HG03520 (cell line): ENCODE results near the gene ACER2.
"Not testable (repeated sequence)": the region's sequence is repeated elsewhere in the genome, so short reads cannot be mapped to it uniquely, and the experiment has no call there.

Source experiments
- ATAC-seq: cut with Tn5 transposase; IDR thresholded peaks from one replicate; pipeline ENCODE4 v1.9.1; 2021; ENCODE audit warnings: mild to moderate bottlenecking, moderate library complexity; ENCODE audit not compliant: unreplicated experiment

Gene ACER2

GRCh38 chr9:19408316-19408692, 505 bp upstream of the ACER2 start:
- ATAC-seq: peak; percentile 1

DNA sequence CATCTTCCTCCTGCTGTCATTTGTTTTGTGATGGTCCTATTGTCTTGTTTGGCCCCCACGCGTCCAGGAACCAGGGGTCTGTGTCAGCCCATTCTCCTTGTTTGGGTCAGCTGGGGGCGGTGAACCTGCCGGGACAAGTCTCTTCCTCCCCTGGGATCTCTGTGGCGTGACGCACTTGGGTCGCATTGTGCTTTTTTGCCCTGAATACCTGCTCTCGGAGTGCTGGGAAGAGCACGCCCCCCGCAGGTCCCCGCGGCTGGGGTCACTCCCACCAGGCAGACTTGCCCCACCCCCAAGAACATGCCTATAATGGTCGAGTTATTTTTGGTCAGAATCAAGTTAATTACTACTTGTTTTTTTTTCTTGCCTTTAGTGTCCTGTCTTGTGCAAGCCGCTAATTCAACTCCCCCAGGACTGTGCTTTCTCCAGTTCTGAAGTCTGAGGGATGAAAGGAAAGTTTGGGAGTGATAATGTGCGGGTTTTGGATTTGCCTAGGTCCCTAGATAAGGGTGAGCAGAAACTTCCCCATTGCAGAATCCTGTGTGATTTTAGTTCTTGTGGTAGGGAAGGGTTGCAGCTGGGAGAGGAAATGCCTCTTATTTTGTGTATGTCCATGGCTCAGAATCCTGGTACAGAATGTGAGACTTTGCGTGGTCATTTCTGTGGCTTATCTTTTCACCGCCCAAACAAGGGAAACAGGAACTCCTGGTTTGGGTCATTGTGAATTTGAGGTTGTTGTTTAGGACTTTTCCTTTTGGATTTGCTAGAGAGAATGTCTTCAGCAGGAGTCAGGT, 789 bp downstream of the ACER2 start:
- no peak for ATAC-seq

DNA sequence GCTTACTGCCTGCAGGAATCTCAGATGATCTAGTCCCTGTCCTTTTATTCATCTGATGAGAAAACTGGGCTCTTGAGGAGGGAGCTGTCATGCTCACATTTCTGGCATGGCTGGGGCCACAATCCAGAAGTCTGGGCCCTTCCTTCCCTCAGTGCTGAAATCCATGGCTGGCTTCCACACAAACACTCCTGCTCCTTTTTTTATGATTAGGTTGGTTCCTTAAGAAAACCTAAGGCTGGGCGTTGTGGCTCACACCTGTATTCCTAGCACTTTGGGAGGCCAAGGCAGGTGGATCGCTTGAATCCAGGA, 1.3 kb downstream of the ACER2 start:
- no peak for ATAC-seq

- ATAC-seq: no peak
Measured at GRCh38 chr9:19410594-19410993, 1.8 kb downstream of the ACER2 start.

GRCh38 chr9:19411316-19411715, 2.5 kb downstream of the ACER2 start:
- no peak for ATAC-seq

GRCh38 chr9:19413456-19413855, 4.6 kb downstream of the ACER2 start:
- ATAC-seq: not testable (repeated sequence)

GRCh38 chr9:19416143-19416542, 7.3 kb downstream of the ACER2 start:
- ATAC-seq: no peak

- ATAC-seq: no peak
Measured at GRCh38 chr9:19420877-19421276, 12.1 kb downstream of the ACER2 start.

- no peak for ATAC-seq
Measured at GRCh38 chr9:19423163-19423562, 14.4 kb downstream of the ACER2 start.

DNA sequence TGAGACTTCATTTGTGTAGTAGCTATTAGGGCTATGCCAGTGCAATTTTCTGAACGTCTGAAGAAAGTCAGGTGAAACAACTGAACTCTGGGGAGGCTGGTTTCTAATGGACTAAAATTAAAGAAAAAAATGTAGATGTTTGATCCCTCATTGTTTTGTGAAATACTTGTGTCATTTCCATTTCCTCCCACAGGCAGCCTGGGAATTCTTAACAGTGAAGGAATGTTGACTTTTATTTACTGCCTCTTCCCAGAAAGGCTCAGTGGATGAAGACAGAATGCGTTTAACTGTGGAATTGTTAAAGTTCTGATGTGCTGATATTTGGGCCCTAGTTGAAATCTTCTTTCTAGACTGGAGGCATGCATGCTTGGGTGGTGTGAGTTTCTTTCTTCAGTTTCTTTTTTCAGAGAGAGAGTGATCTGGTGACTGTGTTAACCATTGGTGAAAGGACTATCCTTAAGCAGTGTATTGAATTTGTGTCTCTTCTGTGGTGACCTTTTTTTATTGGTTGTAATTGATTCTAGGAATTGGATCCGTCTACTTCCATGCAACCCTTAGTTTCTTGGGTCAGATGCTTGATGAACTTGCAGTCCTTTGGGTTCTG, 15.5 kb downstream of the ACER2 start:
- ATAC-seq: peak; percentile 65

GRCh38 chr9:19429595-19429994, 20.8 kb downstream of the ACER2 start:
- ATAC-seq: no peak

DNA sequence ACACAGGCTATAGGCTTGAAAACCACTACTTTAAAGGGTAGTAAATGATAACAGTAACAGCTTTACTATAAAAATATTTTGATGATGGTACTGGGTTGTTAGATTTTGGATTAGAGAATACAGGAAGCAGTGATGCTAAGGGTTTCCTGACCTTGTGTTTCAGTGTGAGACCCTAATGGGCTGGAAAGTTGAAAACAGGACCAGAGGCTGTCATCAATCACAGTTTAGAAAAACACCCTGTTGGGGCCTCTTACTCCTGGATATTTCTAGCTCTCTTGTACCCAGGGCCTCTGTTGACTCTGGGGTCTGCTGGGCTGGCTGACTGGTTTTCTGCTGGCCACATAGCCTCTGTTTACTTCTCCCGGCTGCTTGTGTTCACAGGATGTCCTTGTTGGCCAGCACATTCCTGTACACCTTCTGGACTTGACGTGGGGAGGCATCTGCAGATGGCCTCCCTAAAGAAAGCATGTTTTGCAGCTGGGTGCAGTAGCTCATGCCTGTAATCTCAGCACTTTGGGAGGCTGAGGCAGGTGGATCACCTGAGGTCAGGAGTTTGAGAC, 21.5 kb downstream of the ACER2 start:
- no peak for ATAC-seq

DNA sequence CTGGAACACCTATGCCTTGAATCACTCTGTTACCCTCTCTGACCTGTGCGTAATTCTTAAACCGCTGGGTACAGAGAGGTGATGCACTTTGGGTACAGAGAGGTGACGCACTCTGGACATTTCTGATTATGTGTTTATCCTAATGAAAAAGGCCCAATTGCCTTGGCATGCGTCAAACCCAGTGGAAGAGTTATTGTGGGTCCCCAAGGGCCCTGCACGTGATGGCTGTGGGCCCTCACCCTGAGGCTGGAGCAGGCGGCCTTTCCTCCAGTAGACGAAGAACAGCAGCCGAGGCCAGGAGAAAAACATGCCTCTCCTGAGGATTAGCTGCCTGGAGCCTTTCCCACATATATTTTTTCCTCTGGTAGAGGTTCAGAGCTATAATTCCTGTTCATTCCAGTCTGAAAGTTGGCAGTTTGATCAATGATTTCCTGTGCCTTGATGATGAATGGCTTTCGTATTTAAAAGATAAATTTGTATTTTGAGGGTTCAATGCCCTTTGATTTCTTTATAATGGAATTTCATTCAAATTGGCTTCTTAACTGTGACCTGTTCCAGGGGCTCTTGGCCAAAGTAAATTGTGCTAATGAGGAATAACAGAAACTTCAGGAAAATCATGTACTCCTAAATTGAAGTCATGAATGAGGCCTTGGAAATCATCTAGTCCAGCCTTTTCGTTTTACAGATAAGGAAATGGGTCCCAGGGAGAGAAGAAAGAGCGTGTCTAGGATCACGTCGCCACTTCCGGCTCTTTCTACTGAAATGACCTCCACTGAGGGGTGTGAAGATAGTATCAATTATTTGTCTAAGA, 22.8 kb downstream of the ACER2 start:
- ATAC-seq: no peak

- no peak for ATAC-seq
Measured at GRCh38 chr9:19432473-19432872, 23.7 kb downstream of the ACER2 start.

- not testable (repeated sequence) for ATAC-seq
Measured at GRCh38 chr9:19433729-19434128, 24.9 kb downstream of the ACER2 start.

- no peak for ATAC-seq
Measured at GRCh38 chr9:19440376-19440775, 31.6 kb downstream of the ACER2 start.

DNA sequence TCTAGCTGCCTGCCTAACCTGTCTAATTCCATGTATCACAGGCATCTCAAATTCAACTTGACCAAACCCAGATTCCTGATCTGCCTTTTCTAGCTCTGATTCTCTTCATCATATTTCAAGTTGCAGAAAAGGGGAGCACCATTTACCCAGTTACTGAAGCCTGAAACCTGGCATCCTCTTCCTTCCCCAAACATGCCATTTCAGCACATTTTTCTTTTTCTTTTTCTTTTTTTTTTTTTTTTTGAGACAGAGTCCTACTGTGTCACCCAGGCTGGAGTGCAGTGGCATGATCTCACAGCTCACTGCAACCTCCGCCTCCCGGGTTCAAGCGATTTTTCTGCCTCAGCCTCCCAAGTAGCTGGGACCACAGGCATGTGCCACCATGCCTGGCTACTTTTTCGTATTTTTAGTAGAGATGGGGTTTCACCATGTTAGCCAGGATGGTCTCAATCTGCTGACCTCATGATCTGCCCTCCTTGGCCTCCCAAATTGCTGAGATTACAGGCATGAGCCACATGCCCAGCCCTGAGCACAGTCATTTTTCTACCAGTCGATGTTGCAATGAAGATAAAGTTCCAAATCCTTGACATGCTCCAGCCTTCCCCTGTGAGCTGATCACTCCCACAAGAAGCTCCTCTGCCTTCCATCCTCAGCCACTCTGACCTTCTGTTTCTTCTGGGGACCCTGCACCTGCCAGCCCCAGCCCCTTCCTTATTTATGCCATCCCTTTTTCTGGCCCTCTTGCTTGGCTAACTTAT, 32.2 kb downstream of the ACER2 start:
- ATAC-seq: no peak

DNA sequence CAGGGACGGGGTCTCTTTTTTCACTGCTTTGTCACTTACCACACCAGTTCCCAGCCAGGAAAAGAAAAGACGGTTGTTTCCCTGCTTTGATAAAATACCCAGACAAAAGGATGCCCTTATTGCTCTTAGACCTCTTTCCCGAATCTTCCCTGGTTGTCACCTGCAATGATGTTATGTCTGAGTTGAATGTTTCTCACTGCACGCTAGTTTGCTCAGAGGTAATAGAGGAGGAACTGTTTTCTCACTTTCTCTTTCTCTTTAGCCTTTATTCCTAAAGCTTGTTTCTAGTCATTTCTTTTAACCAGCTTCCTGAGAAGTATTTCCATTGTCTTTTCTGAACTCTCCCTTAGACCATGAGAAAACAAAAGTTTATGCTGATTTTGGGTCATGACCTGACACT, 32.9 kb downstream of the ACER2 start:
- peak; percentile 89 for ATAC-seq

GRCh38 chr9:19442240-19442639, 33.4 kb downstream of the ACER2 start:
- ATAC-seq: no peak

- ATAC-seq: no peak
Measured at GRCh38 chr9:19445452-19445851, 36.6 kb downstream of the ACER2 start.

DNA sequence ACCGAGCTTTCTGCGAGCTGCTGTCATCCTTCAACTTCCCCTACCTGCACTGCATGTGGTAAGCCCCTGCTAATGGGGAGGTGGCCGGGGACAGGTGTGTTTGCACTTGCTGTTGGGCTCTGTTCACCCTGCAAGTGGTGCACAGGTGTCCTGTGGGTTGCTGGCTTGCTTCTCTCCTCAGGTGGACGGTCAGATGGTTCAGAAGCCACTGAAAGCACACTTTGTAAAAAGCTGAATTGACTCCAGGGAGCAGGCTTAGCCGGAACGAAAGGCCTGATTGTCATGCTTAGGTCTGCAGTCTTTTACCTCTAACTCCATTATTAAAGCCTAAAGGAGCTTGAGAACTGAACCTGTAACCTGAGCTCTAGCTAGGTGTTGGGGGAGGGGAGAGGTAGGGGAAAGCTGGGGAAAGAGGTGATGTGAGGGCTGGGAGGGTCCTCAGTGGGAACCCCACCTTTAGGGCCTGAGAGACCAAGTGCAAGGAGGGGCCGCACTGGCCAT, 37.6 kb downstream of the ACER2 start:
- ATAC-seq: no peak
